DMS 273 treated with DMSO at 0.1 percent for 48 hours (cell line): Measurements from ENCODE around the gene CDC73.
"Not testable (repeated sequence)": the region's sequence is repeated elsewhere in the genome, so short reads cannot be mapped to it uniquely, and the experiment has no call there.

Source experiments
- DNase-seq: peaks from one replicate; lab custom pipeline; 2025; lab: John Stamatoyannopoulos, UW

Gene CDC73

GRCh38 chr1:193234530-193234929, 112.7 kb downstream of the CDC73 start:
- no peak for DNase-seq

- DNase-seq: no peak
These were observed 115.6 kb downstream of the CDC73 start for GRCh38 chr1:193237381-193237978.

GRCh38 chr1:193240609-193241008, 118.8 kb downstream of the CDC73 start:
- no peak for DNase-seq

- DNase-seq: no peak
These were observed 119.4 kb downstream of the CDC73 start for GRCh38 chr1:193241132-193241827.

GRCh38 chr1:193242000-193242399, 120.2 kb downstream of the CDC73 start:
- DNase-seq: no peak

- no peak for DNase-seq
These were observed 127.4 kb downstream of the CDC73 start for GRCh38 chr1:193249187-193249586.

GRCh38 chr1:193251950-193252349, 130.1 kb downstream of the CDC73 start:
- DNase-seq: no peak

- no peak for DNase-seq
These were observed 134.2 kb downstream of the CDC73 start for GRCh38 chr1:193256019-193256418.

- no peak for DNase-seq
These were observed 137.8 kb downstream of the CDC73 start for GRCh38 chr1:193259636-193260035.

GRCh38 chr1:193260056-193260745, 138.4 kb downstream of the CDC73 start:
- no peak for DNase-seq

GRCh38 chr1:193260896-193261295, 139.1 kb downstream of the CDC73 start:
- DNase-seq: no peak

GRCh38 chr1:193262661-193263060, 140.8 kb downstream of the CDC73 start:
- no peak for DNase-seq

GRCh38 chr1:193264313-193265065, 142.7 kb downstream of the CDC73 start:
- DNase-seq: no peak

- no peak for DNase-seq
These were observed 143.9 kb downstream of the CDC73 start for GRCh38 chr1:193265716-193266115.

- DNase-seq: not testable (repeated sequence)
These were observed 145.0 kb downstream of the CDC73 start for GRCh38 chr1:193266794-193267193.

- no peak for DNase-seq
These were observed 149.2 kb downstream of the CDC73 start for GRCh38 chr1:193270996-193271395.

- DNase-seq: no peak
These were observed 153.9 kb downstream of the CDC73 start for GRCh38 chr1:193275773-193276172.

- DNase-seq: no peak
These were observed 157.1 kb downstream of the CDC73 start for GRCh38 chr1:193278968-193279367.

- no peak for DNase-seq
These were observed 160.1 kb downstream of the CDC73 start for GRCh38 chr1:193281894-193282293.

- DNase-seq: no peak
These were observed 161.2 kb downstream of the CDC73 start for GRCh38 chr1:193283016-193283415.

GRCh38 chr1:193284219-193284618, 162.4 kb downstream of the CDC73 start:
- DNase-seq: no peak

GRCh38 chr1:193285641-193286040, 163.8 kb downstream of the CDC73 start:
- DNase-seq: no peak
